GM12878 (cell line): ENCODE data around the gene SOX9. TPM values are rescaled to one million over a fixed set of nuclear protein-coding genes. Genes with fewer than 3 reads are reported as not detected.

Experiments
- ATAC-seq: fragments of 200-7000 bp; cut with Tn5 transposase; 3 replicates; pipeline ENCODE4 v1.9.1; 2020; ENCODE audit warnings: mild to moderate bottlenecking, moderate library complexity
- BruUV-seq: library from RNA; stranded (reverse); fragments of 400-500 nt; replicated peaks from 2 replicates; lab custom pipeline; 2021; lab: Mats Ljungman, UMichigan
- CTCF ChIA-PET: fragments of 300-600 bp; sonication (Branson Sonifier 250); formaldehyde crosslinking; extraction: SDS; loops from one replicate; lab custom pipeline; 2021; ENCODE audit warnings: inconsistent platforms; lab: Yijun Ruan, JAX
- POLR2A ChIA-PET: fragments of 350-600 bp; formaldehyde crosslinking; extraction: SDS; loops from one replicate; lab custom pipeline; 2021; ENCODE audit warnings: inconsistent platforms; lab: Charles Lee
- RAD21 ChIA-PET: fragments of 300-600 bp; sonication (Branson Sonifier 250); formaldehyde crosslinking; loops from one replicate; lab custom pipeline; 2023; ENCODE audit warnings: antibody characterized with exemption; ENCODE audit not compliant: unreplicated experiment; lab: Charles Lee
- SMC1A ChIA-PET: fragments of 300-600 bp; sonication (Branson Sonifier 250); formaldehyde crosslinking; loops from one replicate; lab custom pipeline; 2023; ENCODE audit not compliant: unreplicated experiment, uncharacterized antibody; lab: Charles Lee
- DNase-seq: peaks from one replicate; pipeline ENCODE4 v3.0.0-alpha.2; 2011; ENCODE audit warnings: low read depth, low spot score
- FAIRE-seq: peaks from 3 replicates; lab custom pipeline; 2011; peaks lifted over from hg19 to GRCh38; lab: Jason Lieb, UNC
- H2AFZ ChIP-seq: 2 replicates; pipeline ENCODE4 v1.6.0; 2011; ENCODE audit warnings: low read depth, low read length, control low read depth; ENCODE audit not compliant: control insufficient read depth
- H3K27ac ChIP-seq: 2 replicates; pipeline ENCODE4 v1.5.1; 2011; ENCODE audit warnings: control low read depth; ENCODE audit not compliant: control insufficient read depth, insufficient read depth
- H3K27me3 ChIP-seq, 2 experiments: replicated peaks in 1 of 2; 2 replicates each; pipeline versions ENCODE4 v1.6.0 to v1.6.1; 2011; ENCODE audit warnings: low read length in 1 of 2; ENCODE audit not compliant: control insufficient read depth in 2 of 2, insufficient read depth in 2 of 2
- H3K36me3 ChIP-seq, 2 experiments: 2 replicates each; pipeline ENCODE4 v1.5.1; 2011; ENCODE audit warnings: low read length in 1 of 2; ENCODE audit not compliant: control insufficient read depth in 2 of 2, insufficient read depth in 2 of 2
- H3K4me1 ChIP-seq: 2 replicates; pipeline ENCODE4 v1.6.1; 2011; ENCODE audit warnings: mild to moderate bottlenecking, low read length, moderate library complexity, mixed read lengths; ENCODE audit not compliant: control insufficient read depth, insufficient read depth
- H3K4me2 ChIP-seq: 2 replicates; pipeline ENCODE4 v1.6.0; 2011; ENCODE audit warnings: control low read depth; ENCODE audit not compliant: control insufficient read depth, insufficient read depth
- H3K4me3 ChIP-seq: fragments of 200-600 bp; sonication (generic); 2 replicates; pipeline ENCODE4 v1.5.1; 2016
- H3K79me2 ChIP-seq: 2 replicates; pipeline ENCODE4 v1.6.0; 2011; ENCODE audit warnings: low read length; ENCODE audit not compliant: control insufficient read depth, insufficient read depth
- H3K9ac ChIP-seq: 2 replicates; pipeline ENCODE4 v1.8.0; 2011; ENCODE audit warnings: low read length, control low read depth, mixed read lengths; ENCODE audit not compliant: control insufficient read depth, insufficient read depth
- H3K9me3 ChIP-seq: replicated peaks from 3 replicates; pipeline ENCODE4 v1.5.1; 2011; ENCODE audit warnings: mild to moderate bottlenecking, low read length; ENCODE audit not compliant: control insufficient read depth, insufficient read depth
- H4K20me1 ChIP-seq: 2 replicates; pipeline ENCODE4 v1.6.0; 2011; ENCODE audit not compliant: control insufficient read depth, insufficient read depth
- FOXM1 ChIP-seq: IDR thresholded peaks from 2 replicates; pipeline ENCODE4 v1.6.1; 2012; ENCODE audit warnings: low read depth, mild to moderate bottlenecking, inconsistent platforms, low read length, moderate library complexity
- IKZF1 ChIP-seq: fragments of 450-650 bp; conservative IDR thresholded peaks from 2 replicates; pipeline ENCODE4 v1.6.1; 2017; ENCODE audit warnings: antibody characterized with exemption, mild to moderate bottlenecking
- KLF5 ChIP-seq: fragments of 450-650 bp; IDR thresholded peaks from 2 replicates; pipeline ENCODE4 v1.6.1; 2014; ENCODE audit warnings: mild to moderate bottlenecking; ENCODE audit not compliant: partially characterized antibody
- MLLT1 ChIP-seq: fragments of 450-650 bp; IDR thresholded peaks from 2 replicates; pipeline ENCODE4 v1.6.1; 2016; ENCODE audit warnings: mild to moderate bottlenecking
- NR2C1 ChIP-seq: fragments of 450-650 bp; IDR thresholded peaks from 2 replicates; pipeline ENCODE4 v1.6.1; 2017; ENCODE audit warnings: antibody characterized with exemption, mild to moderate bottlenecking, moderate library complexity
- NR2C2 ChIP-seq: IDR thresholded peaks from 2 replicates; pipeline ENCODE4 v1.6.1; 2011; ENCODE audit warnings: borderline replicate concordance, low read depth; ENCODE audit not compliant: control insufficient read depth, insufficient read length
- NR2F1 ChIP-seq: fragments of 450-650 bp; conservative IDR thresholded peaks from 2 replicates; pipeline ENCODE4 v1.6.1; 2017; ENCODE audit warnings: mild to moderate bottlenecking
- POU2F2 ChIP-seq: IDR thresholded peaks from 3 replicates; pipeline ENCODE4 v1.6.1; 2011; ENCODE audit warnings: low read depth, mild to moderate bottlenecking, low read length, borderline replicate concordance
- RAD51 ChIP-seq: fragments of 450-650 bp; IDR thresholded peaks from 2 replicates; pipeline ENCODE4 v1.6.1; 2016; ENCODE audit warnings: moderate library complexity, mild to moderate bottlenecking, inconsistent platforms
- RUNX3 ChIP-seq: IDR thresholded peaks from 2 replicates; pipeline ENCODE4 v1.6.1; 2012; ENCODE audit warnings: low read length, inconsistent platforms
- SIN3A ChIP-seq: IDR thresholded peaks from 2 replicates; pipeline ENCODE4 v1.6.1; 2012; ENCODE audit warnings: low read depth, low read length, improper control_type of control experiment
- SMAD5 ChIP-seq: IDR thresholded peaks from 2 replicates; pipeline ENCODE4 v1.6.1; 2016; ENCODE audit warnings: antibody characterized with exemption, low read depth
- TCF3 ChIP-seq: IDR thresholded peaks from 2 replicates; pipeline ENCODE4 v1.6.1; 2012; ENCODE audit warnings: low read depth, mild to moderate bottlenecking, low read length, borderline replicate concordance; ENCODE audit not compliant: insufficient read depth
- YY1 ChIP-seq: IDR thresholded peaks from 2 replicates; pipeline ENCODE4 v1.6.1; 2011; ENCODE audit warnings: low read depth, mild to moderate bottlenecking, low read length
- WGBS: methylation state at CpG from one replicate; pipeline ENCODE4 v1.1.6; 2016; ENCODE audit warnings: low lambda C conversion rate; ENCODE audit not compliant: insufficient replicate concordance, insufficient coverage; ENCODE audit errors: missing lambda C conversion rate; 5-methylcytosine and 5-hydroxymethylcytosine counted together
- in situ Hi-C: fragments of 300-500 bp; cut with MboI; formaldehyde crosslinking; loops from 9 replicates; pipeline ENCODE4 v1.14.3; 2018; ENCODE audit warnings: mixed read lengths
- intact Hi-C: fragments of 100-400 bp; cut with micrococcal nuclease; formaldehyde crosslinking; loops from one replicate; pipeline ENCODE4 v1.14.2; 2022; ENCODE audit not compliant: unreplicated experiment
- polyA plus RNA-seq, 11 experiments: library from polyadenylated mRNA; depleted of rRNA in 4 of 11; unstranded in 6 of 11; stranded (reverse) in 5 of 11; fragments of >200 nt; fragmentation: Nextera tagmentation in 4 of 11; fragmentation: Illumina TruSeq in 1 of 11; extraction: Ambion mirVana in 4 of 11; extraction: Trizol in 1 of 11; gene quantifications; 1 replicate in 1 of 11; 2 replicates in 10 of 11; pipeline versions ENCODE4 v1.2.1 to v1.2.3, GENCODE V29; 2011 to 2016; ENCODE audit warnings: inconsistent platforms in 2 of 11, missing spikeins in 2 of 11, low read depth in 1 of 11
- total RNA-seq, 4 experiments: library from RNA; depleted of rRNA in 3 of 4; stranded (reverse); fragments of >200 nt in 3 of 4; fragmentation: Illumina TruSeq in 1 of 4; extraction: Trizol in 1 of 4; gene quantifications; 2 replicates each; pipeline versions ENCODE4 v1.2.1 to v1.2.3, GENCODE V29; 2013 to 2021
- TF ChIP-seq, protein P1 (sequence below): IDR thresholded peaks from 2 replicates; pipeline ENCODE4 v1.6.1; 2011; ENCODE audit warnings: borderline replicate concordance, low read depth, mild to moderate bottlenecking, moderate library complexity, low read length; ENCODE audit not compliant: insufficient read depth, poor library complexity, severe bottlenecking
- TF ChIP-seq, protein P2 (sequence below), 3 experiments: IDR thresholded peaks in 2 of 3; conservative IDR thresholded peaks in 1 of 3; 2 replicates each; pipeline ENCODE4 v1.5.1; 2011; ENCODE audit warnings: low read depth in 3 of 3, low read length in 3 of 3, mild to moderate bottlenecking in 3 of 3, control low read depth in 2 of 3, moderate library complexity in 2 of 3, inconsistent platforms in 1 of 3, mixed read lengths in 1 of 3; ENCODE audit not compliant: control insufficient read depth in 2 of 3, insufficient read depth in 1 of 3; ENCODE audit errors: extremely low read depth in 1 of 3
- TF ChIP-seq, protein P3 (sequence below): IDR thresholded peaks from 2 replicates; pipeline ENCODE4 v1.6.1; 2012; ENCODE audit warnings: low read length, inconsistent platforms
- TF ChIP-seq, protein P4 (sequence below): IDR thresholded peaks from 2 replicates; pipeline ENCODE4 v1.6.1; 2012; ENCODE audit warnings: low read depth, low read length, improper control_type of control experiment
- TF ChIP-seq, protein P5 (sequence below): IDR thresholded peaks from 2 replicates; pipeline ENCODE4 v1.6.1; 2011; ENCODE audit warnings: low read depth, low read length, improper control_type of control experiment, borderline replicate concordance

Gene SOX9
- total and polyA plus RNA-seq, 10 of the 15 experiments (the other 5 are each of a cell fraction or from before 2014, with no cell fraction given), result 1.2 to 19.0 (median 5.5) TPM

DNA sequence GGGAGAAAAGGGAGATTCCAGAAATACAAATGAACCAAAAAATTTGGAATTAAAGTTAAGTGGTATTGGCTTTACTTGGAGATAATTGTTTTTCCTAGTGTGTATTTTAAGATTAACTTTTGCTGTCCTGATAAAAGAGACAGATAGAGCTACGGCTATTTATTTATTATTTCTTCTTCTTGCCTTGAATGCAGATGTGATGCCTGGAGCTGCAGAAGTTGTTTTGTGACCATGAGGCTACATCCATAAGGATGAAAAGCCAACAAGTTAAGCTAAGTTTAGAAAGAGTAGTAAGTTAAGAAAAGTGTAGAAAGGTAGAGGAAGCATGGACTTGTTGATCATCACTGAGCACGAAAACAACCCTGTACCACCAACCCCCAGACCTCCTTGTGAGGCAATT lies 41.7 kb downstream of the SOX9 start:
- no peaks in the 10 kb centered on the region for H3K27me3 ChIP-seq
- H3K9me3 ChIP-seq, result no peaks in the 10 kb centered on the region
- in situ Hi-C loops, result no loop called here
- RAD21 ChIA-PET, result no interaction called here
- WGBS, result 21% methylated on average over 2 of the region's 2 CpGs
- no peak overlapping the region for H3K4me3 ChIP-seq
- CTCF ChIA-PET, result no interaction called here
- H4K20me1 ChIP-seq, result no peaks in the 10 kb centered on the region
- no peak overlapping the region for H3K4me2 ChIP-seq
- intact Hi-C loops, result no loop called here
- H3K36me3 ChIP-seq, result no peaks in the 10 kb centered on the region
- POLR2A ChIA-PET, result no interaction called here
- FAIRE-seq (no peak), DNase-seq (no peak), ATAC-seq (no peak)
- SMC1A ChIA-PET, result no interaction called here
- no peaks in the 10 kb centered on the region for H3K79me2 ChIP-seq
- H3K27ac ChIP-seq, result no peak overlapping the region
- no peaks in the 10 kb centered on the region for H3K4me1 ChIP-seq
- H3K9ac ChIP-seq, result no peak overlapping the region
- no TSS peak for BruUV-seq
- no peak overlapping the region for H2AFZ ChIP-seq
- no peak for TF ChIP-seq MLLT1
- TF ChIP-seq NR2C2, result no peak
- TF ChIP-seq, protein P1, sequence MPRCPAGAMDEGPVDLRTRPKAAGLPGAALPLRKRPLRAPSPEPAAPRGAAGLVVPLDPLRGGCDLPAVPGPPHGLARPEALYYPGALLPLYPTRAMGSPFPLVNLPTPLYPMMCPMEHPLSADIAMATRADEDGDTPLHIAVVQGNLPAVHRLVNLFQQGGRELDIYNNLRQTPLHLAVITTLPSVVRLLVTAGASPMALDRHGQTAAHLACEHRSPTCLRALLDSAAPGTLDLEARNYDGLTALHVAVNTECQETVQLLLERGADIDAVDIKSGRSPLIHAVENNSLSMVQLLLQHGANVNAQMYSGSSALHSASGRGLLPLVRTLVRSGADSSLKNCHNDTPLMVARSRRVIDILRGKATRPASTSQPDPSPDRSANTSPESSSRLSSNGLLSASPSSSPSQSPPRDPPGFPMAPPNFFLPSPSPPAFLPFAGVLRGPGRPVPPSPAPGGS, result no peak
- TF ChIP-seq FOXM1, result no peak
- TF ChIP-seq TCF3, result no peak
- TF ChIP-seq SMAD5, result no peak
- no peak for TF ChIP-seq RUNX3
- TF ChIP-seq, protein P2, sequence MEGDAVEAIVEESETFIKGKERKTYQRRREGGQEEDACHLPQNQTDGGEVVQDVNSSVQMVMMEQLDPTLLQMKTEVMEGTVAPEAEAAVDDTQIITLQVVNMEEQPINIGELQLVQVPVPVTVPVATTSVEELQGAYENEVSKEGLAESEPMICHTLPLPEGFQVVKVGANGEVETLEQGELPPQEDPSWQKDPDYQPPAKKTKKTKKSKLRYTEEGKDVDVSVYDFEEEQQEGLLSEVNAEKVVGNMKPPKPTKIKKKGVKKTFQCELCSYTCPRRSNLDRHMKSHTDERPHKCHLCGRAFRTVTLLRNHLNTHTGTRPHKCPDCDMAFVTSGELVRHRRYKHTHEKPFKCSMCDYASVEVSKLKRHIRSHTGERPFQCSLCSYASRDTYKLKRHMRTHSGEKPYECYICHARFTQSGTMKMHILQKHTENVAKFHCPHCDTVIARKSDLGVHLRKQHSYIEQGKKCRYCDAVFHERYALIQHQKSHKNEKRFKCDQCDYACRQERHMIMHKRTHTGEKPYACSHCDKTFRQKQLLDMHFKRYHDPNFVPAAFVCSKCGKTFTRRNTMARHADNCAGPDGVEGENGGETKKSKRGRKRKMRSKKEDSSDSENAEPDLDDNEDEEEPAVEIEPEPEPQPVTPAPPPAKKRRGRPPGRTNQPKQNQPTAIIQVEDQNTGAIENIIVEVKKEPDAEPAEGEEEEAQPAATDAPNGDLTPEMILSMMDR (IDR thresholded peaks at IDR 0.05 in 2 of 3, conservative IDR thresholded peaks at IDR 0.05 in 1 of 3; ENCODE audit: control insufficient read depth in 2 of 3, extremely low read depth in 1 of 3, insufficient read depth in 1 of 3, low read depth in 3 of 3, low read length in 3 of 3), result no peak
- no peak for TF ChIP-seq NR2F1
- no peak for TF ChIP-seq RAD51
- TF ChIP-seq IKZF1, result no peak
- no peak for TF ChIP-seq POU2F2
- TF ChIP-seq SIN3A, result no peak
- TF ChIP-seq YY1, result no peak
- TF ChIP-seq, protein P3, sequence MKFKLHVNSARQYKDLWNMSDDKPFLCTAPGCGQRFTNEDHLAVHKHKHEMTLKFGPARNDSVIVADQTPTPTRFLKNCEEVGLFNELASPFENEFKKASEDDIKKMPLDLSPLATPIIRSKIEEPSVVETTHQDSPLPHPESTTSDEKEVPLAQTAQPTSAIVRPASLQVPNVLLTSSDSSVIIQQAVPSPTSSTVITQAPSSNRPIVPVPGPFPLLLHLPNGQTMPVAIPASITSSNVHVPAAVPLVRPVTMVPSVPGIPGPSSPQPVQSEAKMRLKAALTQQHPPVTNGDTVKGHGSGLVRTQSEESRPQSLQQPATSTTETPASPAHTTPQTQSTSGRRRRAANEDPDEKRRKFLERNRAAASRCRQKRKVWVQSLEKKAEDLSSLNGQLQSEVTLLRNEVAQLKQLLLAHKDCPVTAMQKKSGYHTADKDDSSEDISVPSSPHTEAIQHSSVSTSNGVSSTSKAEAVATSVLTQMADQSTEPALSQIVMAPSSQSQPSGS, result no peak
- no peak for TF ChIP-seq KLF5
- TF ChIP-seq, protein P4, sequence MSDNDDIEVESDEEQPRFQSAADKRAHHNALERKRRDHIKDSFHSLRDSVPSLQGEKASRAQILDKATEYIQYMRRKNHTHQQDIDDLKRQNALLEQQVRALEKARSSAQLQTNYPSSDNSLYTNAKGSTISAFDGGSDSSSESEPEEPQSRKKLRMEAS, result no peak
- no peak for TF ChIP-seq NR2C1
- TF ChIP-seq, protein P5, sequence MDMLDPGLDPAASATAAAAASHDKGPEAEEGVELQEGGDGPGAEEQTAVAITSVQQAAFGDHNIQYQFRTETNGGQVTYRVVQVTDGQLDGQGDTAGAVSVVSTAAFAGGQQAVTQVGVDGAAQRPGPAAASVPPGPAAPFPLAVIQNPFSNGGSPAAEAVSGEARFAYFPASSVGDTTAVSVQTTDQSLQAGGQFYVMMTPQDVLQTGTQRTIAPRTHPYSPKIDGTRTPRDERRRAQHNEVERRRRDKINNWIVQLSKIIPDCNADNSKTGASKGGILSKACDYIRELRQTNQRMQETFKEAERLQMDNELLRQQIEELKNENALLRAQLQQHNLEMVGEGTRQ, result no peak
